HG02852 (cell line): ENCODE measurements around the gene SP5.
"Not testable (repeated sequence)": the region's sequence is repeated elsewhere in the genome, so short reads cannot be mapped to it uniquely, and the experiment has no call there.

Experiments used
- ATAC-seq: cut with Tn5 transposase; IDR thresholded peaks from one replicate; pipeline ENCODE4 v1.9.1; 2021; ENCODE audit warnings: mild to moderate bottlenecking, moderate library complexity; ENCODE audit not compliant: unreplicated experiment

SP5 gene

DNA sequence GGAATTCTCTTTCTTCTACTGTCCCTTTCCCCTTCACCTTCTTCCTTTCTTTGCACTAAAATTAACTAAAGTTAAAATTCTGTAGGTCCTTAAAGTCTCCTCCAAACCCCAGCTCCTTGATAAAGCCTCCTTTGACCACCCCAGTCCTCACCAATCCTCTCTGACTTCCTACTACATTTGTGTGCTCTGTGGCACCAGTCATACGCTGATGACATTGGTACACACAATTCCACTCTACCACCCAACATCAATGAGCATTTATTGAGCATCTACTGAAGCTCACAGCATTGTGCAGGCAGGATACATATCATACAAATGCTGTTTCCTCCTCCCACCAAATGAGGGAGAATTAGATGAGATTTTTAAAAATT lies 4.5 kb upstream of the SP5 start:
- ATAC-seq: no peak

GRCh38 chr2:170711196-170711773 lies 3.9 kb upstream of the SP5 start:
- no peak for ATAC-seq

DNA sequence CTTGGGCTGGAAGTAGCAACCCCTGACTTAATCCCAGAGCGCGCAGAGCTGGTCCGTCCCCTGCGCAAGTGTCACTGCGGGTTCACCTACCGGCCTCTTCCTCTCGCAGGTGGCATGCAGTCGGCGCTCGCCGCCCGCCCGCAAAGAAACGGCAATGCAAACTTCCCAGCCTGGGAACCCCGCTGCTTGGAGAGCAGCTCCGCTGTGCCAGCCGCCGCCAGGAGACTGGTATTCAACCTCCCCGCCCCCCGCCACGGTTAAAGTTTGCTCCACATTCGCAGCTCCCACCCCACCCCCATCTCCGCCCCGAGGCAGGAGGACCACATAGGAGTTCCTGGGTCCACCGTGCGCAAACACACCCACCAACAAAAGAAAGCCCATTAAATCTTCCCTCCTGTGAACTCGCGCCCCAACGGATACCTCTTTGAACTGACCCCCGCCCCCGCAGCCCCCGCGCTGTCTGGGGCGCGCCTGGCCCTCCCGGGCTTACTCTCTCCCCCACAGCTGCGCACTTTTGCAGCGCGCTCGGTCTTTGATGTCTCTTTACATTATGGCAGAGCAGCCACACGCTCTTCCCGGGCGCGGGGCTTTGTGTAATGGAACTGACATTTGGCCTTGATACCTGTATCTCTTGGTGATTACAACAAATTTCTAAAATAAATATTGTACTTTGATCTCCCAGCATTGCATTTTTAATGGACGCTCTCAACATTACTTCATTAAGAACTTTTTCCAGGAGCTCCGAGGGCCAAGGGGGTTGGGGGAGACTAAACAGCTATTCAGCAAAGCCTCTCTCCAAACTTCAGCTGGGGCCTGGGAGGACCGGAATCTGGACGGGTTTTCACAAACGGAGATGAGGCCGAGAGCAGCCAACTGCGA lies 3.1 kb upstream of the SP5 start:
- no peak for ATAC-seq

DNA sequence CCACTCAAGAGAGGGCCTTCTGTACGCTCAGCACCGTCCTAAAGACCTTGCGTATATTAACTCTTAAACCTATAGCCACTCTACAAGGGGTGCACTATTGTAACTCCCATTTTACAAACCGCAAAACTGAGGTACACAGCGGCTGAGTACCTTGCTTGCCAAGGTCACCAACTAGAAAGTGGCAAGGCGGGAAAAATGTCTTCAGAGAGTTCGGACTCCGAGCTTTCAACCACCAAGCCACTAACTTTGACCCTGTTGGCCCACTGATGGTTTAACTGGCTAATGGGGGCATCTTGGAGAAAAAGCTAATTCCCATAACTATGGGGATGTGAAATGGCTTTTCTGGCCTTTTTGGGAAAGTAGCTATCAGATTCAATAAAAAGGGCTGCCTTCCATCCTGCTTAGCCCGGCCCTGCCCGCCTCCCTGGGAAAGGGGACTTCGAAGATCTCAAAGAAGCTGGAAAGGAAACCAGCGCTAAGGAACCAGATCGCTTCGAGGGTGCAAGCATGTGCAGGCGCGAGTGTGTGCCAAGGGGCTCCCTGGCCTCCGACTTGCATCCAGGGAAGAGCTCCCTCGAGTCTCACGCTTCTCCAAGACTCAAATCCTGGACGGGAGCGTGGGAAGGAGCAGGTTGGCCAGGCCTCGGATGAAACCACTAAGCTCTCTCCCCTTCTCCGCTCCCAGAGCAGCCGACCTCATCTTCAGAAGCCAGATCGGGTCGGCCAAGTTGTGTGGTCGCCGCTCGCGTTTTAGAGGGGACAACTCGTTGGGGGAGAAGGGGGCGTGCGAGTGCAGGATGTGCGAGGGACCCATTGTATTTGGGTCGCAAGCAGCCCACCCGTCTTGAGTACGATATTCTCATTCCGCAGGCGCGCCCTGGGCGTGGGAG lies 2.2 kb upstream of the SP5 start:
- ATAC-seq: no peak

DNA sequence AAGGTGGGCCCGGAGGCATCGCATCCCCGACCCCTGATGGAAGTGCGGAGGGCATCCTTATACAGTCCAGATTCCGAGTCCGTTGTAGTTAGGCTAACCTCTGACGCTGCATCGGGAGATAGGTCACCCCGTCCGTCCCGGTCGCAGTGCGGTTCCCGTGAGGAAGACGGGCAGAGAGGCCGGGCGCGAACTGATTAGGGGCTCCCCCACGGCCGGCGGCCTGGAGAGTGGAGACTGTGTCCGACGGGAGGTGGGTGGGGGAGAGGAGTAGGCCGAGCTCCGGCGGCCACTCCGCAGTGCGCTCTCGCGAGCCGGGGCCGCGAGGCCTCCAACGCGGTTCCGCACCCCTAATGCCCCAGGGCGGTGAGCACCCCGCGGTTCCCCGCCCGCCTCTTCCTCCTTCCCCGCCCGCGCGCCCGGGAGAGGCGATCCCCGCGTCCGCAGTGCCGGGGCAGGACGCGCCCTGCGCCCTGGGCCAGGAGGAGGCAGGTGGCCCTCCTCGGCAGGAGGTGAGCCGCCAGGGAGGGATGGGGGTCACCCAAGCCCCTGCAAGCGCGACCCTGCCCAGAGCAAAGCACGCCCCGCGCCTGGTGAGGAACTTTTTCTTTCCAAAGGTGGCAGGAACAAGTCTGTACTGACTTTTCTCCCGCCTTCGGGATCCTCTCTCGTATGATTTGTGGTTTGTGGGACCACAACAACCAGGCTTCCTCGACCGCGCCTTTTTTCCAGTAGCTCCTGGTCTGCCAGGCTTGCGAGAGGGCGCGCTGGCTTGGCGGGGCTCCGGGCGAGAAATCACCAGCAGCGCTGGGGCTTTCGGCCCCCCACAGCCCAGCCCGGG lies 1.4 kb upstream of the SP5 start:
- ATAC-seq: no peak

- no peak for ATAC-seq
Observed at GRCh38 chr2:170714381-170715061, 616 bp upstream of the SP5 start.

DNA sequence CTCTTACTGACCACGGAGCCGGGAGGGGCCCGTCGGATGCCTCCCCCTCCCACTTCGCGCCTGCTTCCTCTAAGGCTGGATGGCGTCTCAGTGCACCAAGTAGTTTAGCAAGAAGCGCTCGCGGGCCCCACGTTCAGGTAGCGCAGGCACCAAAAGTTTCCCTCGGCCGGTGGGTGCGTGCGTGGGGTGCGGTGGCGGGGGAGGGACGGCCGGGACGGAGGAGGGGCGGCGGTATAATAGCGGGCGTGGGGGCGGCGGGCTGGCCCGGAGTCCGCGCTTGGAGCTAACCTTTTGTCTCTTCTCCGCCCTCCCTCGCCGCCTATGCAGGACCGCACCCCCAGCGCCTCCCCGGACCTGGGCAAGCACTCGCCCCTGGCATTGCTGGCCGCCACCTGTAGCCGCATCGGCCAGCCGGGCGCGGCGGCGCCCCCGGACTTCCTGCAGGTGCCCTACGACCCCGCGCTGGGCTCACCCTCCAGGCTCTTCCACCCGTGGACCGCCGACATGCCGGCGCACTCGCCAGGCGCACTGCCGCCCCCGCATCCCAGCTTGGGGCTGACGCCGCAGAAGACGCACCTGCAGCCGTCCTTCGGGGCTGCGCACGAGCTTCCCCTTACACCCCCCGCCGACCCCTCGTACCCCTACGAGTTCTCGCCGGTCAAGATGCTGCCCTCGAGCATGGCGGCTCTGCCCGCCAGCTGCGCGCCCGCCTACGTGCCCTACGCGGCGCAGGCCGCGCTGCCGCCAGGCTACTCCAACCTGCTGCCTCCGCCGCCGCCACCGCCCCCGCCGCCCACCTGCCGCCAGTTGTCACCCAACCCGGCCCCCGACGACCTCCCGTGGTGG lies 1.0 kb downstream of the SP5 start:
- ATAC-seq: no peak

DNA sequence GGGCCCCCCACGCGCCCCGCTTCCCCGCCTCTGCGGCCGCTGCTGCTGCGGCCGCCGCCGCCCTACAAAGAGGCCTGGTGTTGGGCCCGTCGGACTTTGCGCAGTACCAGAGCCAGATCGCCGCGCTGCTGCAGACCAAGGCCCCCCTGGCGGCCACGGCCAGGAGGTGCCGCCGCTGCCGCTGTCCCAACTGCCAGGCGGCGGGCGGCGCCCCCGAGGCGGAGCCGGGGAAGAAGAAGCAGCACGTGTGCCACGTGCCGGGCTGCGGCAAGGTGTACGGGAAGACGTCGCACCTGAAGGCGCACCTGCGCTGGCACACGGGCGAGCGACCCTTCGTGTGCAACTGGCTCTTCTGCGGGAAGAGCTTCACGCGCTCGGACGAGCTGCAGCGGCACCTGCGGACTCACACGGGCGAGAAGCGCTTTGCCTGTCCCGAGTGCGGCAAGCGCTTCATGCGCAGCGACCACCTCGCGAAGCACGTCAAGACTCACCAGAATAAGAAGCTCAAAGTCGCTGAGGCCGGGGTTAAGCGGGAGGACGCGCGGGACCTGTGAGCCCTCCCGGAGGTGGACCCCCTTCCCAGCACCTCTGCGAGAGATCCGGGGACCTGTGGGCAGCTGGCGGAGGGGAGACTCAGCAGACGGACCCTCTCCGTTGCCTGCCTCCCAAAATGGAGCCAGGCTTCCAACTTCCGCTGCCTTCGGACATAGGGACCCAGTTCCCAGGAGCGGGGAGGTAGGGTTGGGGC lies 1.9 kb downstream of the SP5 start:
- ATAC-seq: no peak

- no peak for ATAC-seq
Observed at GRCh38 chr2:170717599-170717963, 2.4 kb downstream of the SP5 start.

GRCh38 chr2:170717991-170718589 lies 3.0 kb downstream of the SP5 start:
- ATAC-seq: no peak

DNA sequence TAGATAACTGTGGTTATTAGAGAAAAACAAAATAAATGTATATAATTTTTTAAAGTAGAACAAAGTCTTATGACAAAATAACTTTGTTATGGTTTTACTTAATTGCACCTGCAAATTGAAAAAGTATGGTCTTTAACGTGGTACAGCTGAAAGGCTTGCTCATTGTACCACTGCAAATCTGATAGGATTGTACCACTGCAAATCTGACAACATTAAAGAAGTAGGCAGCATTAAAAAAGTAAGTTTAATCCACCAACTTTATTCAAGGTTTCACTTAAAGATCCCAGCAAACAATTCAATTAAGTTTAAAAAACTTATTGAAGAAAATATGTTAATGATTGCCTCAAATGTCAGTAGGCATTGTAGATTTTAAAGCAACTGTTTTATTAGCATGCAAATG lies 4.7 kb downstream of the SP5 start:
- ATAC-seq: no peak

GRCh38 chr2:170721678-170722077 lies 6.5 kb downstream of the SP5 start:
- ATAC-seq: no peak

DNA sequence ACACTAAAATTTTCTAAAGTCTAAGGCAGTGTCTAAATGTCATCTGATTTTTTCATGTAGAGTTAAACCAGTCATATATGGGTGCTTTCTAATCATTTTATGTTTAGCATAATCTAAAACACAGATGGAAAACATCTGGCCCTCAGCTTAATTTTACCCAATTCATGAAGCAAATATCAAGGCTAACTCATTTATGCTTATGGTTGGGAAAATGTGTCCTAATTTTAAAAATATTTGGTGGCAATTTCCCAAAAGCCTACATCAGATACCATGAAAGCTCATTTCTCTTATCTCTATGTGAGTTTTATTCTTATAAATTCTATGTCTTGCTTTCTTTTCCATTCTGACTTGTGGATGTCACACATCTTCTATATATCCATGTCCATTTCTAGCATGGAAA lies 7.2 kb downstream of the SP5 start:
- ATAC-seq: no peak

DNA sequence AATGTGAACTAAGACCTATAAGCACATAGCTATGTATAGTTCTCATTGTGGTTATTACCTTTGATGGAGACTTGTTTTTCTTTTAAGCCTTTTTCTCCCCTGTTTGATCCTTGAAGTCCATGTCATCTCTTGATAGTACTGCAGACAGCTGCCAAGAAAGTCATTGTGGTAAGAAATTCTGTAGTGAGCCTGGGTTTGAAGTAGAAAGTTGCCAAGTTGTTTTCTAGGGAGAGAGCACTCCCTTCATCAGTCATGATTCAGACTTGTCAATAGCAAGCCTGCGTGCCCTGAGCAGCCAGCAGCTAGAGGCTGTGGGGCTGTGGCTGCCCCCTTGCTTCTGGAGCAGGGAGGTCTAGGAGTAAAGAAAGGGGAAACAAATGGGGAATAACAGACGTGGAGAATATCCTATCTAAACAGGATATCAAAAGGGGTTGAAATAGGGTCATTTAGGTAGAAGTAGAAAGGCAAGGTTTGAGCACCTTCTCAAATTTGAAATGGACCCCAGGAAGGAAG lies 8.4 kb downstream of the SP5 start:
- no peak for ATAC-seq

GRCh38 chr2:170733798-170734600 lies 18.9 kb downstream of the SP5 start:
- ATAC-seq: no peak

DNA sequence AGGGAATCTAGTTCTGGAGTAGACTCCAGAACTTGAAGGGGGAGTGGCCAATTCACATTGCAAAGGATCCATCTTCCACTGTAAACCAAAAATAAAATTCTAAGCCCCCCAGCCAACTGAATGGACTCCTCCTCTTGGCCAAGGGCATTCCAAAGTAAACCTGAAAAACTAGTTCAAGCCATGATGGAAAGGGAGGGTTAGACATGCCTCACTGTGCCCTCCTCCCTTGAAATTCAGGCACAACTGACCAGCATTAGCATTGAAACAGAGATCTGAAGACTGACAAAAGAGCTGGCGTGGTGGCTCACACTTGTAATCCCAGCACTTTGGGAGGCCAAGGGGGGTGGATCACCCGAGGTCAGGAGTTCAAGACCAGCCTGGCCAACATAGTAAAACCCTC lies 19.5 kb downstream of the SP5 start:
- not testable (repeated sequence) for ATAC-seq

DNA sequence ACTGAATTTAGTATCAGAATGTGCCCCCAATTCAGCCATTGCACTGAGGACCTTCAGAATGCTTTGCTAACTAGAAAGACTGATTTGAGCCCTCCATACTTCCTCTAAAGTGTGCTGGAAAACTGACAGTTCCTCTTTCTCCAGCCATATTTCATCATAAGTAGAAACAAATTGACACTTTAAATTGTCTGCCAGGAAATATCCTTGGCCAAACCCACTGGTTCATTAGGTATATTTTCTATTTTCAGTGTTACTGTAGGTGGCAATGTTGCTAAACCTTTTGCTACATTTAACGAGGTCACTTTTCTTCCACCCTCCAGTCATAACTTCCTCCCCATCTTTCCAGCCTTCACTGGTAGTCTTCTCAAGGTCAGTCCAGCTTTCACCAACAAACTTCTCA lies 21.5 kb downstream of the SP5 start:
- no peak for ATAC-seq
